Stimulated activated CD8-positive, alpha-beta memory T cell treated with anti-CD3 and anti-CD28 coated beads, Interleukin-4, amount 100 ng/mL, for 24 hours (primary cell): ENCODE data around the gene TUT1.
"Not testable (repeated sequence)": the region's sequence is repeated elsewhere in the genome, so short reads cannot be mapped to it uniquely, and the experiment has no call there.

Experiments used
- DNase-seq: peaks from one replicate; pipeline ENCODE4 v3.0.0-alpha.2; 2020; ENCODE audit warnings: low read depth

The TUT1 gene

DNA sequence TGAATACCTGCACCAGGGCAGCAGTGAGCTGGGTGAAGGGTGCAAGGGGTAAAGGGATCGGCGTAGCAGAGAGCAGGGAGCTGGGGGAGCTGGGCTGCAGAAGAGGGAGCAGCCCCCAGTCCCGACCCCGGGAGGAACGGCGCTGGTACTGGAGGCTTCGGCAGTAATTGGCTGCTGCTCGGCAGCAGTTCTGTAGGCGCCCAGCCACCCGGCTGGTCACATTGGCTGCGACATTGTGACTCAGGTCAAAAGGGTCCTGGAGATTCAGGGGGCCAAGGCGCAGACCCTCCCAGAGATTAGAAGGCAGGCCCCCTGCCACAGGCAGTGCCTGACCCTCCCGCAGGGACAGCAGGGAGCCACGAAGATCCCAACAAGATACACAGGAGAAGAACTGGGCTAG lies 15.5 kb downstream of the TUT1 start:
- DNase-seq, result no peak

DNA sequence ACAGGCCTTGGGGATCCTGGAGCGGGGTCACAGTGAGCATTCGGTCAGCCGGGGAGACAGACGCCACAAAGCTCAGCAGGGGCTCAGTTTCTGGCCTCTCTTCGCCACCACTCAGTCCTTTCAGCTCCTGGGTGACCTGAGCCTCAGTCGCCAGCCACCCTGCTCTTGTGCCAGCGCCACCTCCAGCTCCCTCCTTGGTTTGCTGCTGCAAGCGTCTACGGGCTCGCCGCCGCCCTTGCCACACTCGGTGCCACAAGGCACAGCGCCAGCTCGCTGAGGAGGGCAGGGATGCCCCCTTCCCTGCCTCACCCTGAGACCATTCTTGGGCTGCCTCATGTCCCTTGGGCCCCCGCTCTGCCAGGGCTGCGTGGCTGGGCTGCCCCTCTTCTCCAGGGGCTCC lies 16.2 kb downstream of the TUT1 start:
- DNase-seq, result no peak

DNA sequence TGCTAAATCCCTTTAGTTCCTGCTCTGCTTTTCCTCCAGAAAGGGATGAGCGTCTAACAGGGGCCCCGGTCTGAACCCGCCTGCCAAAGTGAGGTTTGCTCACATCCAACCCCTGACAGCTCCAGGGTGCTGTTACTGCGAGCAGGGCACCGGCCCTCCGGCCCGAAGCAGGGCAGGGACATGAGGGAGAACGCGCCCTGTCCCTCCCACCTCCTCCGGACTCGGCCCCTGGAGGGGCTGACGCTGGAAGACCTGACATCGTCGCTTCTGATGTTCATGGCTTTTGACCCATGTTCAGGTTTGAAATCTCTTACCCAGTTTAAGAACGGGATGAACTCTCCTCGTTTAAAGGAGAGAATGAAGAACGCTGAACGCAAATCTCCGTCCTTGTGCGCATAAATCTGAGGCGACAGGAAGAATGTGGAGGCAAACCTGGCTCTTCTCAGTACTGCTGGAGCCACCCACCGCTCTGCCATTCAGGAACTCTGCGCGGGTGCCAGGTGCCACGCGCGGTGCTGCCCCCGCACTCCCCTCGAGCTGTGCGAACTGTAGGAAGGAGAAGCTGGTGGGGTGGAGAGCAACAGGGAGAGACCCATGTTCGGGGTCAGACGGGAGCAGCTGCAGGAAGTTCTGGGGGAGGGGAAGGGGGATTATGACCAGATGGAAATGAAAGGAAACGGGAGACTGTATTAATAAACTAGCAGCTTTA lies 16.8 kb downstream of the TUT1 start:
- DNase-seq, result no peak

DNA sequence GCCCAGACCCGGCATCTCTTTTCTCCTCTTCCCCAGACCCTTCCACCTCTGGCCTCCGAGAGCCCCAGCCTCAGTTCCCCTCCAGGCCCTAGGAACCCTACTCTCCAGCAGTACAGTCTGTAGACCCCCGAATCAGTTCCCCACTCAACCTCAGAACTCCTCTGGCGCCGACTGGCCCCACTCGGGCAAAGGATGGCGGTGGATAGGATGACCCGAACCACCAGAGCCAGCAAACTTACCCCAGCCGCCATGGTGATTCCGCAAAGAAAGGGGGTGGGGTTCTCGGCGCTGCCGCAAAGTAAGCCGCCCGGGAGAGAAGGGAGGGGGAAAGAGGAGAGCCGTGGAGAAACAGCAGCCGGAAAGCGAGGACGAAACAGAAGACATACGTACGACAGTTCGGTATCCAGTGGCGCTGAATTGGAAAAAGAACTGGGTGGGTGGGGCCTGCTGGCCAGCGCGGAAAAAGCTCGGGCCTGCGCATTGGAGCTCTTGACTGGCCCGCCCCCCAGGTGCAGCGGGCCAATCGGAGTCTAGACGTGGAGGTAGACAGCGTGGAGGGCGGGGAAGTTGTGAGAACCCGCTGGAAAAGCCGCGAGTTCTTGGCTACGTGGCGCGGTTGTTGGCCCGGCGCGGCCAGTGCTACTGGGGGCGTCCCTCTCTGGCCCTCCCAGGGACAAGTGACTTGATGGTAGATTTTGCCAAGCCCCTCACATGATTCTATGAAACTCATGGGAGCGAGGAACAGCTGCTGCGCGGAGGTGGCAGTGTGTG lies 17.5 kb downstream of the TUT1 start, which contains the start of gene EEF1G:
EEF1G (minus strand) TSS at position 300 of the 771 bp plus-strand sequence; CDS start at position 251, 49 bp downstream.
- peak; percentile 94 for DNase-seq

DNA sequence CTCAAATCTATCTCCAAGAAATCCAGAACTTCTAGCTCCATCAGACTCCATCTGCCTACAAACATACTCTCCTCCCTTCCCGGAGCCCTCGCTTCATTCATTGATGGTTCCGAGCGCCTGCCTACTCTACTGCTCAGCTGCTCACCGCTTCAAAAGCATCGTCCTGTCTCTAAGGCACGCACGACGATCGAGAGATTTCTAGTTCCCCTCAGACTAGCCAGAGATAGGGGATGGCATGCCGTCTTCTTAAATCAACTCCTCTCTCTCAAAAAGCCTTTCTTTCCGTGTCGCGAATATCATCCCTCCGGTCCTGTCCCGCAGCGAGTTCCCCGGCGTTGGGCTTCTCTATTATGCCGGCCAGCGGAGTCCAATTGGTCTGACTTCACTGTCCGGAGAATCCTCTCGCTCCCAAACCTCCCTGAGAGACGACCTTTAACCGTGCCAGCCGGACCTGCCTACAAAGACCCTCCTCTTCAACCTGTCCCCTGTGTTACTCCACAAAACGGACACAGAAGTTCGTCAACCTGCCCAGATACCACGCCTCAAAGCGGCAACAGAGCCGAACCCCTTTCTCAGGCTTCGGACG lies 18.2 kb downstream of the TUT1 start:
- no peak for DNase-seq

DNA sequence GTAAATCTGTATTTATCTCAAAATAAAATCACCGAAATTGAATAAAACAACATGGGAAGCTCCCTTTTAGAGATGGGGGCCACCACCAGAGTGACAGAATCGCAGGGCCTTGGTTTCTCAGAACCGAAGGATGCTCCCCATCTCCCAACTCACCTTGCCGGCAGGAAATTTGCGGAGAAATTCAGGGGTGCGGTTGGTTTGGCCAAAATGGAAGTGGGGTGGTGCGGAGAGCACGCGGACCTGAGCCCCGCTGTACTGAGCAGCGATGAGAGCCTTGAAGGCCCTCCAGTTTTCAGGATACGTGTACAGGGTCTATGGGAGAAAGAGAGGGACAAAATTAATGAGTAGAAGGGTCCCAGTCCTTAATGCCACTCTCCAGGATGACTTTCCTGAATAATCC lies 18.9 kb downstream of the TUT1 start:
- no peak for DNase-seq

DNA sequence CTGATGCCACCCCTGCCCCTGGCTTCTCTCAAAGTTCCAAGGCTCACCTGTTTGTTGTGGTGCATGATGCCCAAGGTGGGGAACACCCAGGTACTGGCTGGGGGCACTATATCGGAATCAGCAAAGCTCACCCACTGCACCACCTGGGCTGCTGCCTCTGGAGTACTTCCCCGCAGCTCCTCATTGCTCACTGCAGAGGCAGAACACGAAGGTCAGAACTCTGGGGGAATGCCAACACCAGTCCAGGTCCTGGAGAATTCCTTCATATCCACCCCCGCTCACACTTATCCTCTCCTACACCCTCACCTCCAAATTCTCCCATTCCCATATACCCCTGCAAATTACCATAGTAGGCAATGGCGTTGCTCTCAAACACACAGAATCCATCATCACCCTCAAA lies 19.8 kb downstream of the TUT1 start:
- DNase-seq, result not testable (repeated sequence)

DNA sequence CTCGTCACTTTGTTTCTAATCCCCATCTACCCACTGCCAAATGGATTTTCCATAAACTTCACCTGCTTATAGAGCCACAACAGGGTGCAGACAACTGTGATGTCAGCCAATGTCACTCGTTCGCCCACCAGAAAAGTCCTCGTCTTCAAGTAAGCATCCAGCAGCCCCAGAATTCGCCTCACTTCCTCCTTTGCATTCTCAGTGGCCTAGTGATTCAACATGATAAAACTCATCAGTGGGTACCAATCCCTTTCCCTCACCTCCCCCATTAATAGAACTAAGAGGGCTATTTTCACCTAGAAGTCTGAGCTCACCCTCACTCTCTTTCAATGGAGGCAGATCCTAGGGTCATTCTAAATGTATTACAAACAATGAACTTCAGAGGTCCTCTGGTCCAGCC lies 20.4 kb downstream of the TUT1 start:
- DNase-seq, result not testable (repeated sequence)

DNA sequence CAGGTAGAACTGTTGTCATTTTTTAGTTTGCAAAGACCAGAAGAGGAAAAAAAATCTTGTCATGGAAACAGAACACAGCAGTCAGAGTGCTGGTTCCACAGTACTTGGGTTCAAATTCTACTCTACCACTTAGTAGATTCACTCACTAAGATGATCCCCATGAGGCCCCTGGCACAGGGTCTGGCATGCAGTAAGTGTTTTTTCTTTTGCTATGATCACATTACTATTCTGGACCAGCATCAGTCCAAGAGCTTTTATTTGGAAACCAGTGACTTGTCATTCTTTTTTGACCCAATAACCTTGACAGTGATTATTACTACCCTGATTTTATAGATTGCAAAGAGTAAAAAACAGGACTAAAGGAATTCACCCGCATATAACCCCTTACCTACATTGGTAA lies 21.7 kb downstream of the TUT1 start:
- DNase-seq, result no peak

DNA sequence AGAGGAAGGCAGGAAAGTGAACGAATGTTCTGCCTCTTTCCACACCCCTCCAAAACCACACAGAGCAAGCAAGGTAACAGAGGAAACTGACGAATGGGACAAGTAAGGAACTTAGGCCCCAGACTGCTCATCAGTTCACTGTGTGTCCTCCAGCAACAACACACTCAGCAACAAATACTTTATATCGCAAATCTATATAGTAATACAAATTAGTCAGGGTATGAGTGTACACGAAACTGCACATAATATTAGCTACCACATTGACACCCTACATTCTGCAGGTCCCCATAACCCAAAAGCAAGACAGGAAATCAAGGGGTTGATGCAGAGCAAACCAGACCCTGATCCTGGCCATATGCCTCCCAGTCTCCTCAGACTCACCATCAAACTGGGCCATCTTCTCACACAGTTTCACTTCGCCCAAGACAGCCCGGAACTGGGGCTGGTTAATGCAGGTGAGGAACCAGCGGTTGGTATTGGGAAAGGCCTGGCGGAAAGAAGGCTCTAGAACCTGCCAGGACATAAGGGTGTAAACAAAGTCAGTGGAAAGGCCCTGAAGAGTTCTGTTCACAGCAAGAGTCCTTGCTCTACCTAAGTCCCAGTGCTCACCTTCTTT lies 24.2 kb downstream of the TUT1 start:
- no peak for DNase-seq

DNA sequence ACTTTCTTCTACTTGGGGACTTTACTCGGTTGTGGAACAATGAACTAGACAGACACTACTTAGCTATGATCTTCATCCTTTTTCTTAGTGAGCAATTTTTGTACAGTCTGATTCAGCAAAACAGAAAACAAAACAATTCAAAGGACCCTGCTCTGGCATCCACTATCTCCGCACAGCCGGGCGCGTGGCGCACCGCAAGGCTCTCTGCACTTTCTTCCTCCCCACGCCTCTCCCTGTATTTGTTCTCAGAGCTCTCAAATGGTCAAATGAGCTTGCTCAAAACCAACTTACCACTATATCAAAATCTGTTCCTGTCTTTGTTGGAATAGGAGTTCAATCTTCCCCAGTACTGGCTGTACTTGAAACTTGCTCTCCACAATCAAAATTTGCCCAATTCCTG lies 25.1 kb downstream of the TUT1 start:
- no peak for DNase-seq

DNA sequence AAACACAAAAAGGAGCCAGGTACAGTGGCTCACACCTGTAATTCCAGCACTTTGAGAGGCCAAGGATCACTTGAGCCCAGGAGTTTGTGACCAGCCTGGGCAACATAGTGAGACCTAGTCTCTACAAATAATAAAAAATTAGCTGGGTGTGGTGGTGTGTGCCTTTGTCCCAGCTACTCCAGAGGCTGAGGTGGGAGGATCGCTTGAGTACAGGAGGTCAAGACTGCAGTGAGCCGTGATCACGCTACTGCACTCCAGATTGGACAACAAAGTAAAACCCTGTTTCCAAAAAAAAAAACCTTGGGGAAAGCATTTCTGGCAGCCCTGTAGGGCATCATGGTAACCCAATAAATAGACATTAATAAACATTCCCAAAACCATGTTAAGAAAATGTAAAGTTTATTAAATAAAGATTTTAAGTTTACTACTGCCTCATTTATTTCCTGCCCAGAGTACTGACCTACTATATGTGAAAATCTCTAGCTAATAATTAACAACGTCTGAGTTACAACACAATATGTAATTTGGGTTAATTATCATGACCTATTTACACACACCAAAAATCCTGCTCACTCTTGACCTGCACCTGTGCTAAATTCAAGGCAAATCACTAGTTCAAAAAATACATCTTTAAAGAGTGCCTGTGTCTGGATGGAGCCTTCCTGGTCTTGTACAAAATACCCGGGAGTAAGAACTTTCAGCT lies 26.1 kb downstream of the TUT1 start:
- no peak for DNase-seq

DNA sequence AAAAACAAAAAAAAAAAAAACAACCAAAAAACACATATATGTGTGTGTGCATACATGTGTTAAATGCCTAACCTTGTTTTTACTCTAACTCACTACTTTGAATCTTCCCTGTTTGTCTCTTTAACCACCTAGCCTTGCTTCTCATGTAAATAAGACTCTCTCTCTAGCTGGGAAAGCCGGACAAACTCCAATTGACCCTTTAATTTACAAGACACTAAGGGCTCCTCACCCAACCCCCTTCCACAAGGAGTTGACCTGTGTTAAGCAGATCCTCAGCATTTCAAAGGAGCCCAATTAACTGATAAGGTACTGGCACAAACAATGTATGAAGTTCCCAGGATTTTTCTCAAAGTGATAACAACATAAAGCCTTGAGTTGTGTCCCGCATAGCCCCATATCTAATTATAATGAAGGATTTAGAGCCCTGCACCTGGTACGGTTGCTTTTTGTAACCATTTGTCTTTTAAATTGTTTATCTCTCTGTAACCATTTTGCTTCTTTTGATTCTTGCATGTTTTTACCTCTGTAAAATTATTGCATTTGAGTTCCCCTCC lies 29.6 kb downstream of the TUT1 start:
- not testable (repeated sequence) for DNase-seq

DNA sequence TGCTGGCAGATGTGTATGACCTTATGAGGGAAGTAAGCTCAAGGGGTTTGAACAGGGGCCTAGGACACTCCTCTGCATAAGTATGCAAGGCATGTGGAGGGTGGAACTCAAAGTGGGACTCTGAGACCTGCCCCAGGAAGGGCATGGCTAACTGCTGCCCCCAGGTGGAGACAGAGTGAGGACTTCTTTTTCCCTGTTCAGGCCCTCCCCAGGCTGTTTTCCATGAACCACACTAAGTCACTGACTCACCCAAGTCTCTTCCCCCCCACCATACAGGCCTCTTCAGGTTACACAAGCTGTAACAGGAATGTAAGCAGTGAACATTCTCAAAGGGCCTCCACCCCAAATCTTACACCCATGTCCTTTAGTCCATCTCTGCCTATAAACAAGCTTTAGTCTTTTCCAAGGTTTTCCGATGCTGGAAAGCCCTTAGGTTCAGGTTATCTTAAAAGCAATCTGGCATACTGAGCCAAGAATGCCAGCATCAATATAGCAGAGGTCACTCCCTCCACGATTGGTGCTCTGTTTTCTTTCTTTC lies 30.7 kb downstream of the TUT1 start:
- no peak for DNase-seq

DNA sequence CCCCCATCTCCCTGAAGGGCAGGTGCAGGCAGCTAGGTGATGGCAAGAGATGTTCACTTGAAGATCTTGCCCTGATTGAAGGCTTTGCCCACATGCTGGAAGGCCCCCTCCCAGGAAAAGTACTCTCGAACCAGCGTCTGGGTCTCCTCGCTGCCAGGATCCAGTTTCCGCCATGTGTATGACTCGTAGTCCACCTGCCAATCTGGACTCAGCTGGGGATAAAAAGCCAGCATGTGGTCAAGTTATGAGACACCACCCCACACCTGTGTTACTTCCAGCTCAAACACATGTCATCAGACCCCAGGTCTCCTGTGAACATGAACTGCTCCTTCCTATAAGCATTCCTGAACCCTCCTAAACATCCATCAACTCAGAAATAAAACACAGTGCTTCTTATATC lies 31.7 kb downstream of the TUT1 start:
- not testable (repeated sequence) for DNase-seq

DNA sequence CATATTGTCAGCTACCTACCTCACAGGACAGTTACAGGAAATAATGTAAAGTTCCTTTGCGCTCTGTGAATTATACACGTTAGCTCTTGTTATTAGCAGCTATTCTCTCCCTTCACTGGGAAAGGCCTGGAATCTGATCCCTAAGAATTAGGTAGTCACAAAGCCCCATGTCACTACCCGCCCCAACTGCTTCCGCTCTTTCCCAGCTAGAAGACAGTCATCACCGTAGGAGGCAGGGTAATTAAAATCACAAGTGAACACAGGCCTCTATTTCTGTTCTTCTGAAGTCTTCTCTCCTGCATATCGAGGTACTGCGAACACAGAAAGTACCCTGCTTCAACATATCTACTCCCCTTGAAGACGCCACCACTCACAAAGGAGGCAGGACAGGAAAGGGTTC lies 32.1 kb downstream of the TUT1 start:
- no peak for DNase-seq

DNA sequence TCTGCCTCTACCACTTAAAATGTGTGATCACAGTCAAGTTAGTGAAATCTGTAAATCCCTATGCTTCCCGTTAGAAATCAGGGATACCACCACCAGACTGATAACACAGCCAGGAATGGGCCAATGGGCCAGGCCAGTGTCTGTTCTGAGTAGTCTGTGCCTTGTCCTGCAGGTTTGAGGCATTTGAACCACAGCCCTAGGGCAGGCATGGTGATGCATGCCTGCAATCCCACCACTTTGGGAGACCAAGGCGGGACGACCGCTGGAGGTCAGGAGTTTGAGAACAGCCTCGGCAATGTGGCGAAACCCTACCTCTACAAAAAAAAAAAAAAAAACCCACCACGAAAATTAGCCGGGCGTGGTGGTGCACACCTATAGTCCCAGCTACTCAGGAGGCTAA lies 32.7 kb downstream of the TUT1 start:
- DNase-seq, result no peak

DNA sequence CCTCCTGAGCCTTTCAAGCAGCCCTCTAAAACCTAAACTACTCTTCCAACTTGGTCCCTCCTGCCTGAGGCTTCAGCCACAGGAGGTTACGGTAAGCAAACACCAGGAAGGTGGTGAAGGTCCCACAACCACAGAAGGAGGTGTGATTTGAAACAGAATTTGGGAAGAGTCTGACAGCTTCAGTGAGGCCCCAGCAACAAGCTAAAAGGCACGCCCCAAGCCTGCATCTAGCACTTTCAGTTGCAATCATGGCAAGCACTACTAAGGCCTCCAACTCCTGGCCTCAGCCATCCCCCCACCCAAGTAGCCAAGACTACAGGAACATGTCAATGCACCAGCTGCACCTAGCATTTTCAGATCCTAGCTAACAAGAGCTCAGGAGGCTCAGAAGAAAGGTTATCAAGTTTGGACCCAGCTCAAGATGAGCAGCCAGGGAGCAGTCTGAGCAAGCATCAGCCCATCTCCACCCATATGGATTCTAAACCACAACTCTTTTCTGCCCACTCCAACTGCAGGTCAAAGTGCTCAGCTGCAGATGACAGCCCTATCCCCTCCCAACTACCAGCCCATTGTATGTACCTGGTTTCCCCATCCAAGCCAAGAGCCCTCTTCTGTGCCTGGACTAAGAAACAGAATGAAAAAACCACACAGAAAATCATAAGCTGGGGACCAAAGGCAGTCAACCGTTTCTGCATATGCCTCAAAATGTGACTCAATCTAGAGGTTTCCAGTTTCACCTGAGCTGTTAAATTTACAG lies 34.3 kb downstream of the TUT1 start:
- DNase-seq, result no peak

DNA sequence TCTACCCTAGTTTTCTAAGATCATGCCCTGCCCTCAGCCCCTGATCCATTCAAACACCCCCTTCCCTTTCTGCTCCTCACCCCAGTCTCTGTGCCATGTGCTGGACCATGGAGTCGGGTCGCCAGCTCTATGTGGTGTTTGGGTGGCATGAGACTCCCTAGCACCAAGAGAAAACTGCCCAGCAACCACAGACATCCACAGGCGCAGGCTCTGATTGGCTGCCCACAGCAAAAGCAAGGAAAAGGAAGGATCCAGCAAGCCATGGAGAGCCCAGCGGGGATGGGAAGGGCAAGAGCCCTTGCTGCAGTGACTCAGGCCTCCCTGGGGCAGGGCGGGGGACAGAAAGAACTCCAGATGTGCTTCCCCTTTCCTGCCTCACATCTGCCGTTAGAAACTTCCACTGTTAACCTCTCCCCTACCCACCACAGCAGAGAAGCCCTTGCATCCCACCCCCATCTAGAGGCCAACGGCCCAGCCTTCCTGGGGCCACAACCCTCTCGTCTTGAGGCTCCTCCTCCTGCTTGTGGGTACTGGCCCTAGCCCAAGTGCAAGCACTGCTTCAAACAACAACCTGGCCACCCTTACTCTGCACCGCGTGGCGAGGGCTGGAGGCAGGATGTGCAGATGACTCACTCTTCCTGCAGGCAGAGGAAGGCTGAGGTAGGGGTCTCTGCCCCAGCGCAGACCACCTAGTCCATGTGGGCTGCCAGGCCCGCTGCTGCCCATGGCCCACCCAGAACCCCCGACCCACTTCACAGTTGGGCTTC lies 35.0 kb downstream of the TUT1 start:
- DNase-seq, result peak; percentile 73
